CD4-positive, alpha-beta T cell (primary cell): Measurements from ENCODE around the gene BTBD19. TPM values are rescaled to one million over a fixed set of nuclear protein-coding genes. Genes with fewer than 3 reads are reported as not detected.

Source experiments
- ATAC-seq: fragments of 200-7000 bp; cut with Tn5 transposase; one replicate; pipeline ENCODE4 v1.10.0; 2022; ENCODE audit warnings: mild to moderate bottlenecking; ENCODE audit not compliant: poor library complexity
- CTCF ChIA-PET: fragments of 350-600 bp; sonication (Branson Sonifier 250); formaldehyde crosslinking; loops from one replicate; lab custom pipeline; 2021; ENCODE audit warnings: antibody characterized with exemption, inconsistent platforms; lab: Charles Lee
- POLR2A ChIA-PET: fragments of 350-600 bp; sonication (Branson Sonifier 250); formaldehyde crosslinking; loops from one replicate; lab custom pipeline; 2021; ENCODE audit warnings: antibody characterized with exemption, inconsistent platforms; lab: Charles Lee
- DNase-seq, 14 experiments: peaks; one replicate each; pipeline ENCODE4 v3.0.0-alpha.2; 2013 to 2020; ENCODE audit warnings: mixed read lengths in 2 of 14
- H3K27ac ChIP-seq, 2 donors: one replicate each; pipeline versions ENCODE4 v1.5.1 to v1.7.0; 2013; ENCODE audit warnings: low read length in 2 of 2, low read depth in 1 of 2, mild to moderate bottlenecking in 1 of 2
- H3K27me3 ChIP-seq, 2 experiments: 1 replicate in 1 of 2; 2 replicates in 1 of 2; pipeline versions ENCODE4 v1.6.1 to v1.7.0; 2013; ENCODE audit warnings: low read length in 2 of 2, control low read depth in 1 of 2, mild to moderate bottlenecking in 1 of 2, moderate library complexity in 1 of 2; ENCODE audit not compliant: insufficient read depth in 2 of 2, control insufficient read depth in 1 of 2
- H3K36me3 ChIP-seq: one replicate; pipeline ENCODE4 v1.6.1; 2013; ENCODE audit warnings: low read length, control low read depth; ENCODE audit not compliant: insufficient read depth
- H3K4me1 ChIP-seq: one replicate; pipeline ENCODE4 v1.6.1; 2013; ENCODE audit warnings: low read length, control low read depth; ENCODE audit not compliant: insufficient read depth
- H3K4me3 ChIP-seq: one replicate; pipeline ENCODE4 v1.5.1; 2013; ENCODE audit warnings: mild to moderate bottlenecking, low read length, moderate library complexity
- H3K9me3 ChIP-seq, 2 experiments: 1 replicate in 1 of 2; 2 replicates in 1 of 2; pipeline versions ENCODE4 v1.6.1 to v1.7.0; 2013; ENCODE audit warnings: low read length in 2 of 2, mild to moderate bottlenecking in 2 of 2, control low read depth in 1 of 2, moderate library complexity in 1 of 2; ENCODE audit not compliant: control insufficient read depth in 1 of 2, insufficient read depth in 1 of 2
- H3K27ac Mint-ChIP-seq: one replicate; pipeline ENCODE4 v1.8.0; 2020; ENCODE audit warnings: mixed read lengths
- H3K27me3 Mint-ChIP-seq: one replicate; pipeline ENCODE4 v1.8.0; 2021; ENCODE audit warnings: mixed read lengths
- H3K36me3 Mint-ChIP-seq: one replicate; pipeline ENCODE4 v1.8.0; 2021; ENCODE audit warnings: low read depth, mixed read lengths
- H3K4me1 Mint-ChIP-seq: one replicate; pipeline ENCODE4 v1.8.0; 2021; ENCODE audit warnings: low read depth, mixed read lengths
- H3K4me3 Mint-ChIP-seq: one replicate; pipeline ENCODE4 v1.8.0; 2020; ENCODE audit warnings: mild to moderate bottlenecking, mixed read lengths
- H3K9me3 Mint-ChIP-seq: one replicate; pipeline ENCODE4 v1.8.0; 2020; ENCODE audit warnings: mixed read lengths
- CTCF ChIP-seq: fragments of 200-600 bp; IDR thresholded peaks from one replicate; pipeline ENCODE4 v1.8.0; 2022; ENCODE audit warnings: antibody characterized with exemption, mild to moderate bottlenecking
- intact Hi-C, 2 experiments: fragments of 100-400 bp; cut with DNase I in 1 of 2; cut with micrococcal nuclease in 1 of 2; formaldehyde crosslinking; loops; one replicate each; pipeline versions ENCODE4 v1.15.1 to v1.9.0; 2023 to 2025; cut with DNase I, micrococcal nuclease
- total RNA-seq, 174 experiments: library from RNA in 2 of 174; stranded (reverse) in 2 of 174; gene quantifications; one replicate each; pipeline ENCODE4 v1.2.3 and lab custom pipeline; 2021 to 2026

Gene BTBD19
- total RNA-seq, 2 experiments from 2014 or later: 35.9 to 36.5 TPM

- ATAC-seq: peak; percentile 83
- no peaks in the 10 kb centered on the region for H3K9me3 ChIP-seq
- Mint-ChIP-seq H3K4me3 (peak within 1 kb of the TSS; percentile 90), H3K9me3 (no peaks in the 10 kb centered on the region), H3K27ac (peak within 1 kb of the TSS; percentile 89), H3K36me3 (peaks cover 43% of the 10 kb centered on the region), H3K4me1 (peaks cover 54% of the 10 kb centered on the region), H3K27me3 (no peaks in the 10 kb centered on the region)
- peaks cover 37% of the 10 kb centered on the region for H3K36me3 ChIP-seq
- ChIA-PET CTCF (interaction anchor here (1.3 to 3.8 kb wide), 5 partner anchors 10 to 46 kb away, joined by 8 to 20 read pairs (median 11); partner anchors contain the start of genes PLK3 and RNU5D-1), POLR2A (interaction anchor here (0.8 to 4.5 kb wide), 33 partner anchors 9 to 911 kb away, joined by 3 to 65 read pairs (median 6); partner anchors contain the start of genes AKR1A1, BEST4, BTBD19 and CCDC163)
- intact Hi-C loops: loop anchor here (1.0 to 10.0 kb wide), 7 partner anchors 43 to 719 kb away; partner anchors contain the start of genes RNU5D-1 (in 2 of the 2), ARMH1 (in 1 of the 2), EIF2B3 (in 1 of the 2) and MUTYH (in 1 of the 2)
- peak within 1 kb of the TSS; percentile 77 for H3K4me3 ChIP-seq
- peak; percentile 82 to 95 (median 86) for DNase-seq
- peaks cover 33% of the 10 kb centered on the region for H3K4me1 ChIP-seq
- TF ChIP-seq CTCF: no peak
- H3K27me3 ChIP-seq: no peaks in the 10 kb centered on the region
- H3K27ac ChIP-seq: peak within 1 kb of the TSS; percentile 91
Measured at GRCh38 chr1:44775078-44775929, 33.0 kb upstream of the BTBD19 start, which contains the start of gene RPS8. Gene RPS8, plus strand, starts transcription at chr1:44775540. Its CDS starts 57 bp downstream, at chr1:44775597.

GRCh38 chr1:44775930-44776729, 32.2 kb upstream of the BTBD19 start:
- H3K9me3 ChIP-seq: no peaks in the 10 kb centered on the region
- peak overlapping the region; percentile 77 for H3K4me3 ChIP-seq
- peaks cover 33% of the 10 kb centered on the region for H3K4me1 ChIP-seq
- peaks cover 54% of the 10 kb centered on the region for H3K4me1 Mint-ChIP-seq
- peak overlapping the region; percentile 89 for H3K27ac Mint-ChIP-seq
- H3K27me3 Mint-ChIP-seq: no peaks in the 10 kb centered on the region
- peak overlapping the region; percentile 90 for H3K4me3 Mint-ChIP-seq
- H3K27me3 ChIP-seq: no peaks in the 10 kb centered on the region
- TF ChIP-seq CTCF: no peak
- ChIA-PET CTCF (interaction anchor here (1.3 to 3.8 kb wide), 5 partner anchors 9 to 47 kb away, joined by 8 to 20 read pairs (median 11); partner anchors contain the start of genes PLK3 and RNU5D-1), POLR2A (interaction anchor here (0.7 to 4.5 kb wide), 31 partner anchors 9 to 910 kb away, joined by 3 to 65 read pairs (median 6); partner anchors contain the start of genes BEST4, BTBD19, CCDC163 and DYNLT4)
- intact Hi-C loops: loop anchor here (1.0 to 10.0 kb wide), 9 partner anchors 35 to 719 kb away; partner anchors contain the start of genes RNU5D-1 (in 2 of the 2), ARMH1 (in 1 of the 2), EIF2B3 (in 1 of the 2) and MUTYH (in 1 of the 2)
- no peaks in the 10 kb centered on the region for H3K9me3 Mint-ChIP-seq
- H3K36me3 ChIP-seq: peaks cover 45% of the 10 kb centered on the region
- DNase-seq: peak in 8 of 14 experiments; percentile 20 to 64 (median 27)
- H3K27ac ChIP-seq: peak overlapping the region; percentile 91
- peaks cover 51% of the 10 kb centered on the region for H3K36me3 Mint-ChIP-seq
- ATAC-seq: peak; percentile 17
